ENCODE data around the gene UBE2QL1. TPM values are rescaled to one million over a fixed set of nuclear protein-coding genes. Genes with fewer than 3 reads are reported as not detected.

UBE2QL1 gene
- total RNA-seq, 1 experiment from 2014 or later: not detected

GRCh38 chr5:6467591-6467990 lies 18.9 kb downstream of the UBE2QL1 start:
- H4K20me1 ChIP-seq (ENCODE audit: insufficient read depth): no peaks in the 10 kb centered on the region
- POLR2A ChIA-PET: no interaction called here
- RAD21 ChIA-PET (ENCODE audit: low non-redundant PET in 1 of 2, low total read pairs in 2 of 2, uncharacterized antibody in 2 of 2, unreplicated experiment in 2 of 2): no interaction called here
- H2AFZ ChIP-seq (ENCODE audit: low read depth, low read length, poor library complexity, severe bottlenecking): no peak overlapping the region
- H3K9me2 ChIP-seq (ENCODE audit: insufficient read depth): no peaks in the 10 kb centered on the region
- intact Hi-C loops (cut with micrococcal nuclease): no loop called here
- peaks cover 8% of the 10 kb centered on the region; the same call in 1 of the 2 replicates for H3K27me3 ChIP-seq (ENCODE audit: insufficient read depth, low read length)
- CTCF ChIA-PET: interaction anchor here (0.6 kb wide), 1 partner anchor 21 kb away, joined by 5 read pairs; no protein-coding TSS in a partner anchor
- BruUV-seq (replicated peaks): no TSS peak
- H3K9me3 ChIP-seq (ENCODE audit: control insufficient read depth in 1 of 2, insufficient read depth in 1 of 2, low read depth in 1 of 2, low read length in 2 of 2): no peaks in the 10 kb centered on the region
- H3K4me3 ChIP-seq (replicated peaks in 1 of 2; ENCODE audit: low read depth in 1 of 2, low read length in 2 of 2): no peak overlapping the region
- H3K4me1 ChIP-seq (ENCODE audit: control insufficient read depth in 1 of 2, insufficient read depth in 2 of 2, low read length in 2 of 2): no peaks in the 10 kb centered on the region
- ATAC-seq (no peak), DNase-seq (ENCODE audit: low read depth, low spot score) (no peak)
- no peak overlapping the region for H3K9ac ChIP-seq (ENCODE audit: low read length)
- no peaks in the 10 kb centered on the region for H3K79me2 ChIP-seq (ENCODE audit: insufficient read depth, low read length)
- no peak for TF ChIP-seq YY1 (IDR thresholded peaks at IDR 0.05; ENCODE audit: extremely low read depth, insufficient replicate concordance, low read depth, low read length)
- no peak for TF ChIP-seq ATF3 (IDR thresholded peaks at IDR 0.05)
- TF ChIP-seq, protein P1, sequence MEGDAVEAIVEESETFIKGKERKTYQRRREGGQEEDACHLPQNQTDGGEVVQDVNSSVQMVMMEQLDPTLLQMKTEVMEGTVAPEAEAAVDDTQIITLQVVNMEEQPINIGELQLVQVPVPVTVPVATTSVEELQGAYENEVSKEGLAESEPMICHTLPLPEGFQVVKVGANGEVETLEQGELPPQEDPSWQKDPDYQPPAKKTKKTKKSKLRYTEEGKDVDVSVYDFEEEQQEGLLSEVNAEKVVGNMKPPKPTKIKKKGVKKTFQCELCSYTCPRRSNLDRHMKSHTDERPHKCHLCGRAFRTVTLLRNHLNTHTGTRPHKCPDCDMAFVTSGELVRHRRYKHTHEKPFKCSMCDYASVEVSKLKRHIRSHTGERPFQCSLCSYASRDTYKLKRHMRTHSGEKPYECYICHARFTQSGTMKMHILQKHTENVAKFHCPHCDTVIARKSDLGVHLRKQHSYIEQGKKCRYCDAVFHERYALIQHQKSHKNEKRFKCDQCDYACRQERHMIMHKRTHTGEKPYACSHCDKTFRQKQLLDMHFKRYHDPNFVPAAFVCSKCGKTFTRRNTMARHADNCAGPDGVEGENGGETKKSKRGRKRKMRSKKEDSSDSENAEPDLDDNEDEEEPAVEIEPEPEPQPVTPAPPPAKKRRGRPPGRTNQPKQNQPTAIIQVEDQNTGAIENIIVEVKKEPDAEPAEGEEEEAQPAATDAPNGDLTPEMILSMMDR (IDR thresholded peaks at IDR 0.05 in 2 of 3, conservative IDR thresholded peaks at IDR 0.05 in 1 of 3; ENCODE audit: borderline replicate concordance in 1 of 3, insufficient read depth in 1 of 3, low read depth in 2 of 3, low read length in 2 of 3): no peak
- no peak for TF ChIP-seq ZFX (IDR thresholded peaks at IDR 0.05)
- no peak for TF ChIP-seq CEBPB (IDR thresholded peaks at IDR 0.05; ENCODE audit: low read depth)
- TF ChIP-seq SIN3A (IDR thresholded peaks at IDR 0.05; ENCODE audit: low read depth): no peak
- no peak for TF ChIP-seq ZBTB33 (IDR thresholded peaks at IDR 0.05; ENCODE audit: extremely low read depth, insufficient replicate concordance, low read length)
- TF ChIP-seq, protein P2, sequence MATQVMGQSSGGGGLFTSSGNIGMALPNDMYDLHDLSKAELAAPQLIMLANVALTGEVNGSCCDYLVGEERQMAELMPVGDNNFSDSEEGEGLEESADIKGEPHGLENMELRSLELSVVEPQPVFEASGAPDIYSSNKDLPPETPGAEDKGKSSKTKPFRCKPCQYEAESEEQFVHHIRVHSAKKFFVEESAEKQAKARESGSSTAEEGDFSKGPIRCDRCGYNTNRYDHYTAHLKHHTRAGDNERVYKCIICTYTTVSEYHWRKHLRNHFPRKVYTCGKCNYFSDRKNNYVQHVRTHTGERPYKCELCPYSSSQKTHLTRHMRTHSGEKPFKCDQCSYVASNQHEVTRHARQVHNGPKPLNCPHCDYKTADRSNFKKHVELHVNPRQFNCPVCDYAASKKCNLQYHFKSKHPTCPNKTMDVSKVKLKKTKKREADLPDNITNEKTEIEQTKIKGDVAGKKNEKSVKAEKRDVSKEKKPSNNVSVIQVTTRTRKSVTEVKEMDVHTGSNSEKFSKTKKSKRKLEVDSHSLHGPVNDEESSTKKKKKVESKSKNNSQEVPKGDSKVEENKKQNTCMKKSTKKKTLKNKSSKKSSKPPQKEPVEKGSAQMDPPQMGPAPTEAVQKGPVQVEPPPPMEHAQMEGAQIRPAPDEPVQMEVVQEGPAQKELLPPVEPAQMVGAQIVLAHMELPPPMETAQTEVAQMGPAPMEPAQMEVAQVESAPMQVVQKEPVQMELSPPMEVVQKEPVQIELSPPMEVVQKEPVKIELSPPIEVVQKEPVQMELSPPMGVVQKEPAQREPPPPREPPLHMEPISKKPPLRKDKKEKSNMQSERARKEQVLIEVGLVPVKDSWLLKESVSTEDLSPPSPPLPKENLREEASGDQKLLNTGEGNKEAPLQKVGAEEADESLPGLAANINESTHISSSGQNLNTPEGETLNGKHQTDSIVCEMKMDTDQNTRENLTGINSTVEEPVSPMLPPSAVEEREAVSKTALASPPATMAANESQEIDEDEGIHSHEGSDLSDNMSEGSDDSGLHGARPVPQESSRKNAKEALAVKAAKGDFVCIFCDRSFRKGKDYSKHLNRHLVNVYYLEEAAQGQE (IDR thresholded peaks at IDR 0.05; ENCODE audit: low read depth): no peak
- TF ChIP-seq JUND (IDR thresholded peaks at IDR 0.05): no peak
- no peak for TF ChIP-seq TCF7L2 (IDR thresholded peaks at IDR 0.05; ENCODE audit: borderline replicate concordance, extremely low read depth, insufficient read depth, insufficient read length)
- TF ChIP-seq EGR1 (IDR thresholded peaks at IDR 0.05; ENCODE audit: low read depth): no peak
- no peak for TF ChIP-seq EZH2 (IDR thresholded peaks at IDR 0.05)
- no peak for TF ChIP-seq ZNF274 (IDR thresholded peaks at IDR 0.05; ENCODE audit: low read depth, low read length)
- no peaks in the 10 kb centered on the region for H3K36me3 ChIP-seq (ENCODE audit: control insufficient read depth in 1 of 2, insufficient read depth in 2 of 2, low read length in 2 of 2)
- H3K4me2 ChIP-seq (ENCODE audit: low read length): no peak overlapping the region
- no peak overlapping the region for H3K27ac ChIP-seq (ENCODE audit: low read depth, low read length)

Data from HCT116 (cell line).